AG09319 (cell line): ENCODE measurements around the gene RPL5.
"Not testable (repeated sequence)": the region's sequence is repeated elsewhere in the genome, so short reads cannot be mapped to it uniquely, and the experiment has no call there.

ENCODE experiments used
- DNase-seq: peaks from one replicate; pipeline ENCODE4 v3.0.0-alpha.2; 2010; ENCODE audit warnings: low read depth; ENCODE audit errors: extremely low read depth
- CTCF ChIP-seq: IDR thresholded peaks from 2 replicates; pipeline ENCODE4 v1.5.1; 2011; ENCODE audit warnings: low read depth, mild to moderate bottlenecking, inconsistent platforms, low read length, moderate library complexity

RPL5 gene

DNA sequence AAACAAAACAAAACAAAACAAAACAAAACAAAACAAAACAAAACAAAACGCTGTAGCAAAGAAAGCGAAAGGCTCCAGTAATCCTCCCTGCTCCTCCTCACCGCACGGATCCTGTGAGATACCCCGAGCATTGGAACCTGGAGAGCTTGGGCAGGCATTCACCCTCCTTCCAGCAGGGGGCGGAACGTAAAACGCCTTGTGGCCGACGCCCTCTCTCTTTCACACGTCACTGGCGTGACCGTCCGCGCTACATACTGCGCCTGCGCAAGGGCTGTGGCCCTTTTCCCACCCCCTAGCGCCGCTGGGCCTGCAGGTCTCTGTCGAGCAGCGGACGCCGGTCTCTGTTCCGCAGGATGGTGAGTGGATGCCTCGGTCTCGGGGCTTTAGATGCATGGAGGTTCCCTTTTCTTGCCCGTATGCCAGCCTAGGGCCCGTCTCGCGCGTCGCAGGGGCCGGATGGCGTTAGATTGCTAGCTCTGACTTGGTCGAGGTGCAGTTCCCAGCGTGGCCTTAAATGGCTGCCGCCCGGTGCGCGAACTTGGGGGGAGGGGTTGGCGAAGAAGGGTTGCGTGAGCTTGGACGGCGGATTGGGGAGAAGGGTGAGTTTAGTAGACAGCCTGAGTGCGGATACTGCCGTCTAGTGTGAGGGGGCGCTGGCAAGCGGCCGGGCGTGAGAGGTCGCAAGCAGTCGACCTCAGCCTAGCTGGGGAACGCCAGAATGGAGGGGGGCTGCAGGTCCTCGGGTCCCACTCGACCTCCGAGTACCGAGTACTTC, at the start of gene RPL5:
RPL5 (plus strand) TSS at position 279 of the 775 bp plus-strand sequence; CDS start at position 354, 75 bp downstream.
- peak; percentile 93 for TF ChIP-seq CTCF
- DNase-seq, result peak; percentile 95

DNA sequence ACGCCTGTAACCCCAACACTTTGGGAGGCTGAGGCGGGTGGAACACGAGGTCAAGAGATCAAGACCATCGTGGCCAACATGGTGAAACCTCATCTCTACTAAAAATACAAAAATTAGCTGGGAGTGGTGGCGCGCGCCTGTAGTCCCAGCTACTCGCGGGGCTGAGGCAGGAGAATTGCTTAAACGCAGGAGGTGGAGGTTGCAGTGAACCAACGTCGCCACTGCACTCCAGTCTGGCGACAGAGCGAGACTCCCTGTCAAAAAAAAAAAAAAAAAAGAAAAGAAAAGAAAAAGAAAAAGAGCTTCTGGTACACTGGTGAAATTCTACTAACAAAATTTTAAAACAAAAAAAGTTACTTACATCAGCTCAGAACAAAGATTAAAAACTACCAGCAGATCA, 48.3 kb upstream of the RPL5 start:
- DNase-seq, result not testable (repeated sequence)

GRCh38 chr1:92784021-92784638, 47.7 kb upstream of the RPL5 start:
- TF ChIP-seq CTCF, result no peak
- no peak for DNase-seq

DNA sequence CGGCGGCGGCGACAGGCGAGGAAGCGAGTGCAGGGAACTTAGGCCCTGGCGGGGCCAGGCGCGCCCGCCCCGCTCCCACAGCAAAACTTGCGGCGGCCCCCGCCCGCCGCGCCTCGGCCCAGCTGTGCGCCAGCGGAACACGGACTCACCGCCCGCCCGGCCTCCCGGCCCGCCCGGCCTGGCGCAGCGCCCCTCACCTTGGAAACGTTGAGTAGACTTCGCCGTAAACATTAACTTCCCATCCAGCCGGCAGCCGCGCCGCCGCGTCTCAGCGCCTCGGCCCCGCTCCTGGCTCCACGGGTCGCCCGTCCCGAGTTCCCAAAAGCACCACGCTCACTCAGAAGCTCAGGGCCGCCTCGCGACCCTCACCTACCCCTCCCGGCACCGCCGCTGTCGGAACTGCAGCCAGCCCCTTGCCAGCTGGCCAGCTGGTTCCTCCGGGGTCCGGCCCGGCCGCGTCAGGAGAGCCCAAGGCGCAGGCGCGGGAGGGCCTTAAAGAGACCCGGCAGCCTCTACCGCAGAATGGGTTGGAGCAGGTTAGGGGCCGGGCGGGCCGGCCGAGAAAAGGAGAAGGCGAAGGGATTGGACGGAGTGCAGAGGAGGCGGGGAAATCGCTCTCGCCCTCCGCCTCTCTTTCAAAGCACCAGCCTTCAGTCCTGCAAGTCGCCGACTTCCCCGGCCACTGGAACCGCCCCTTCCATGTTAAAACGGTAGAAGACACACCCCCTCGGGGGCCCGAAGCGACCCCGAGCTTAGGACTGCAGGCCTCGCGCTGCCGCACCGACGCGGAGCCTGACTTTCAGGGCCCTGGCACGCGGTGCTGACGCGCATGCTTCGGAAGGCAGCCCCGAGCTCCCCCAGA, 47.0 kb upstream of the RPL5 start, which contains the start of gene EVI5:
EVI5 (minus strand) TSS at position 470 of the 862 bp plus-strand sequence. CDS start 48,562 bp downstream, outside the sequence.
- peak; percentile 90 for DNase-seq
- no peak for TF ChIP-seq CTCF

DNA sequence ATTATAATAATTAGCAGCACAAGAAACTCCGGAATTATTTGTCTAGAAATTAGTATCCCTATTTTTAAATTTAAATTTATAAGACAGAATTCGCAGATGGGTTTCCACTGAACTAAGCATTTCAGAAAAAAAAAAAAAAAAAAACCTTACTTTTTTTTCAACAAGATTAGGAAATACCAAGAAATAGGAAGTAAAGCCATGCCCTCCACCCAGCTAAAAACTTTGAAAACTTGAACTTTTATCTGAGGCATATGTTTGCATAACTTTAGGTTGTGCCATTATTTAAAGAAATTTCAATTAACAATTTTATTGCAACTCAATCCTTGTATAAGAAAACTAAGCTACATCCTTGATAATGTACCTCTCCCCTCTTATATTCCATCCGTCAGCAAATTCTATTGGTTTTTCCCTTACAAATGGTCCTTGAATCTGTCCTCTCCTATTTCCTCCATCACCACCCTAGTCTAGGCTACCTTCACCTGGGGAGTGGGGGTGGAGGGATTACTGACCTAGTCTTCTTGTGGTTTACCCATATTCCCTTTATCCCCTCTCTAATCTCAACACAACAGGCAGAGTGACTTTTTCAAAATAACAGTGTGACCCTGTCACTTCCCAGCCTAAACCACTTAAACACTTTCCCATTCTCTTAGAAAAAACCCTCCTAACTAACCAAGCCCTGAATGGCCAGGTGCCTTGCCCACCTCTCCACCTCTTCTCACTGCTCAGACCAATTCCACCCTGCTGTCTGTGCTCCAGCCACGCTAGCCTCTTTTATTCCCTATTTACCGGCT, 45.5 kb upstream of the RPL5 start:
- no peak for DNase-seq
- TF ChIP-seq CTCF, result no peak

DNA sequence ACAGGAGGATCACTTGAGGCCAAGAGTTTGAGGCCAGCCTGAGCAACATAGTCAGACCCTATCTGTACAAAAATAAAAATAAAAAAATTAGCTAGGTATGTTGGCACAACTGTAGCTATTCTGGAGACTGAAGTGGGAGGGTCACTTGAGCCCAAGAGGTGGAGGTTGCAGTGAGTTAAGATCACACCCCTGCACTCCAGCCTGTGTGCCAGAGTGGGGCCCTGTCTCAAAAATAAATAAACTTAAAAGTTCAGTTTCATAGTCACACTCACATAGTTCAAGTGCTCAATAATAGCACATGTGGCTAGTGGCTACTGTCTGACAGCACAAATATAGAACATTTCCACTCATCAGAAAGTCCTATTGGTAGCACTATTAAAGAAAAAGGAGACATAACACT, 41.8 kb upstream of the RPL5 start:
- no peak for DNase-seq
- no peak for TF ChIP-seq CTCF

GRCh38 chr1:92790867-92791266, 41.0 kb upstream of the RPL5 start:
- no peak for DNase-seq
- no peak for TF ChIP-seq CTCF
